Measurements from ENCODE around the gene COQ8B. TPM values are rescaled to one million over a fixed set of nuclear protein-coding genes. Genes with fewer than 3 reads are reported as not detected.
"Not testable (repeated sequence)": the region's sequence is repeated elsewhere in the genome, so short reads cannot be mapped to it uniquely, and the experiment has no call there.

Gene COQ8B
- 55.6 to 62.9 TPM (median 59.9 TPM) in 3 replicates for total RNA-seq (2021)
- percentile 62 among the genes with signal in this experiment for Bru-seq, nascent RNA
- long read RNA-seq, experiment 1, transcript COQ8B-202 (15 exons, 2,443 nt): major isoform, 15 of 124 reads
- long read RNA-seq, experiment 1, partial matches to known transcripts: 21 of 124 reads
- long read RNA-seq, experiment 1, other reads (novel, unspliced or antisense): 86 of 124 reads
- long read RNA-seq, experiment 2, transcript COQ8B-202 (15 exons, 2,443 nt): major isoform, 8 of 38 reads
- long read RNA-seq, experiment 2, partial matches to known transcripts: 21 of 38 reads
- long read RNA-seq, experiment 2, other reads (novel, unspliced or antisense): 9 of 38 reads
- long read RNA-seq, experiment 3, transcript COQ8B-202 (15 exons, 2,443 nt): major isoform, 11 of 55 reads
- long read RNA-seq, experiment 3, partial matches to known transcripts: 5 of 55 reads
- long read RNA-seq, experiment 3, other reads (novel, unspliced or antisense): 38 of 55 reads

- Mint-ChIP-seq H3K9me3 (no peaks in the 10 kb centered on the region), H3K27me3 (ENCODE audit: low read depth) (no peaks in the 10 kb centered on the region), H3K27ac (peak within 1 kb of the TSS; percentile 99), H3K36me3 (peaks cover 13% of the 10 kb centered on the region), H3K4me3 (peak within 1 kb of the TSS; percentile 98), H3K4me1 (peaks cover 33% of the 10 kb centered on the region)
- TF ChIP-seq, protein P1, sequence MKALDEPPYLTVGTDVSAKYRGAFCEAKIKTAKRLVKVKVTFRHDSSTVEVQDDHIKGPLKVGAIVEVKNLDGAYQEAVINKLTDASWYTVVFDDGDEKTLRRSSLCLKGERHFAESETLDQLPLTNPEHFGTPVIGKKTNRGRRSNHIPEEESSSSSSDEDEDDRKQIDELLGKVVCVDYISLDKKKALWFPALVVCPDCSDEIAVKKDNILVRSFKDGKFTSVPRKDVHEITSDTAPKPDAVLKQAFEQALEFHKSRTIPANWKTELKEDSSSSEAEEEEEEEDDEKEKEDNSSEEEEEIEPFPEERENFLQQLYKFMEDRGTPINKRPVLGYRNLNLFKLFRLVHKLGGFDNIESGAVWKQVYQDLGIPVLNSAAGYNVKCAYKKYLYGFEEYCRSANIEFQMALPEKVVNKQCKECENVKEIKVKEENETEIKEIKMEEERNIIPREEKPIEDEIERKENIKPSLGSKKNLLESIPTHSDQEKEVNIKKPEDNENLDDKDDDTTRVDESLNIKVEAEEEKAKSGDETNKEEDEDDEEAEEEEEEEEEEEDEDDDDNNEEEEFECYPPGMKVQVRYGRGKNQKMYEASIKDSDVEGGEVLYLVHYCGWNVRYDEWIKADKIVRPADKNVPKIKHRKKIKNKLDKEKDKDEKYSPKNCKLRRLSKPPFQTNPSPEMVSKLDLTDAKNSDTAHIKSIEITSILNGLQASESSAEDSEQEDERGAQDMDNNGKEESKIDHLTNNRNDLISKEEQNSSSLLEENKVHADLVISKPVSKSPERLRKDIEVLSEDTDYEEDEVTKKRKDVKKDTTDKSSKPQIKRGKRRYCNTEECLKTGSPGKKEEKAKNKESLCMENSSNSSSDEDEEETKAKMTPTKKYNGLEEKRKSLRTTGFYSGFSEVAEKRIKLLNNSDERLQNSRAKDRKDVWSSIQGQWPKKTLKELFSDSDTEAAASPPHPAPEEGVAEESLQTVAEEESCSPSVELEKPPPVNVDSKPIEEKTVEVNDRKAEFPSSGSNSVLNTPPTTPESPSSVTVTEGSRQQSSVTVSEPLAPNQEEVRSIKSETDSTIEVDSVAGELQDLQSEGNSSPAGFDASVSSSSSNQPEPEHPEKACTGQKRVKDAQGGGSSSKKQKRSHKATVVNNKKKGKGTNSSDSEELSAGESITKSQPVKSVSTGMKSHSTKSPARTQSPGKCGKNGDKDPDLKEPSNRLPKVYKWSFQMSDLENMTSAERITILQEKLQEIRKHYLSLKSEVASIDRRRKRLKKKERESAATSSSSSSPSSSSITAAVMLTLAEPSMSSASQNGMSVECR (CRISPR knock-in tag; IDR thresholded peaks at IDR 0.05; ENCODE audit: borderline replicate concordance): peak; percentile 55; the same call in 1 of the 2 replicates
- TF ChIP-seq E2F5 (CRISPR knock-in tag; IDR thresholded peaks at IDR 0.05) (0 out of 2 replicates have a peak, but pooled peaks have one; percentile 57), GABPB1 (CRISPR knock-in tag; IDR thresholded peaks at IDR 0.05) (peak; percentile 37; the same call in 1 of the 2 replicates), SP1 (CRISPR knock-in tag; conservative IDR thresholded peaks at IDR 0.05) (peak; percentile 96), CREM (CRISPR knock-in tag; IDR thresholded peaks at IDR 0.05) (peak; percentile 75; the same call in 1 of the 2 replicates)
- TF ChIP-seq, protein P2, sequence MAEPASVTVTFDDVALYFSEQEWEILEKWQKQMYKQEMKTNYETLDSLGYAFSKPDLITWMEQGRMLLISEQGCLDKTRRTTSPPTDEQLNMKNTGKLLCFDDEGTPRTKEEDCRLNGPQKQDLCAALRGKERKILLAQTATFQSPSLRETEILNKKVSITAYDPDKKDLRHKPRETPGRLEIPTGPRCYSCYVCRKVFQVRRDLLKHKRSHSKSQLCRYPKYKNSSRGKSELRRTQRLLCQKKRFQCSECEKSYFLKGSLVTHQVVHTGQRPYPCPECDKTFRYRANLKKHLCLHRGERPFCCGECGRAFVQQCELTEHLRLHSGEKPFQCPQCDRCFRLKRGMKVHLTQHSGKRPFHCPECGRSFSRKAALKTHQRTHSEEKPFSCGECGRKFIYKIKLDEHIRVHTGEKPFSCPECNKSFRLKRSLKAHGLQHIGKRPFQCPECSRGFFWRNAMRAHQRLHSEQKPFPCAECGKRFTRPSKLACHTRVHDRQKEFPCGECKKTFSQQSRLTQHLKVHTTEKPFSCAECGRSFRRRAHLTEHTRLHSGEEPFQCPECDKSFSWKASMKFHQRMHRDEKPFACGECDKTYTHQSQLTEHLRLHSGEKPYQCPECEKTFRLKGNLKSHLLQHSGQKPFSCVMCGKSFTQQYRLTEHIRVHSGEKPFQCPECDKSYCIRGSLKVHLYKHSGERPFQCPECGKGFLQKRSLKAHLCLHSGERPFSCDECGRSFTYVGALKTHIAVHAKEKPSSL (CRISPR knock-in tag; conservative IDR thresholded peaks at IDR 0.05): no peak
- TF ChIP-seq, protein P3, sequence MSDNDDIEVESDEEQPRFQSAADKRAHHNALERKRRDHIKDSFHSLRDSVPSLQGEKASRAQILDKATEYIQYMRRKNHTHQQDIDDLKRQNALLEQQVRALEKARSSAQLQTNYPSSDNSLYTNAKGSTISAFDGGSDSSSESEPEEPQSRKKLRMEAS (CRISPR knock-in tag; IDR thresholded peaks at IDR 0.05): no peak
- ChIA-PET POLR2A (interaction anchor here (0.6 to 2.2 kb wide), 14 partner anchors 11 to 251 kb away, joined by 3 to 18 read pairs (median 4); partner anchors contain the start of genes ACTMAP, BLVRB, EGLN2 and NUMBL), CTCF (interaction anchor here (0.6 to 2.2 kb wide), 14 partner anchors 14 to 731 kb away, joined by 3 to 16 read pairs (median 6); partner anchors contain the start of genes ACTMAP, EGLN2, NUMBL and RAB4B)
- DNase-seq (ENCODE audit: low spot score) (peak; percentile 100), ATAC-seq (peak; percentile 55)
Observed at GRCh38 chr19:40716482-40717324, at the start of gene COQ8B, which contains the start of gene ITPKC. TSS of gene COQ8B (minus strand) at chr19:40716886. CDS start at chr19:40714632, 2,254 bp downstream. TSS of gene ITPKC (plus strand) at chr19:40717112. CDS start at chr19:40717136, 24 bp downstream.

DNA sequence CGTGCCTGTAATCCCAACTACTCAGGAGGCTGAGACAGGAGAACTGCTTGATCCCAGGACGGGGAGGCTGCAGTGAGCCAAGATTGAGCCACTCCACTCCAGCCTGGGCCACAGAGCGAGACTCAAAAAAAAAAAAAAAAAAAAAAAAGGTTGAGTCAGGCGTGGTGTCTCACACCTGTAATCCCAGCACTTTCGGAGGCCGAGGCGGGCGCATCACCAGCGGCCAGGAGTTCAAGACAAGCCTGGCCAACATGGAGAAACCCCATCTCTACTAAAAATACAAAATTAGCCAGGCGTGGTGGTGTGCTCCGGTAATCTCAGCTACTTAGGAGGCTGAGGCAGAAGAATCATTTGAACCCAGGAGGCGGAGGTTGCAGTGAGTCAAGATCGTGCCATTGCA, 49.7 kb upstream of the COQ8B start:
- ATAC-seq; DNase-seq (ENCODE audit: low spot score); H3K9me3 Mint-ChIP-seq; H3K27me3 Mint-ChIP-seq (ENCODE audit: low read depth); H3K4me1 Mint-ChIP-seq; H3K4me3 Mint-ChIP-seq; H3K27ac Mint-ChIP-seq: not testable (repeated sequence)
- ChIA-PET POLR2A (interaction anchor here (0.7 to 0.8 kb wide), 2 partner anchors 64 to 424 kb away, joined by 3 read pairs; no protein-coding TSS in a partner anchor), CTCF (interaction anchor here (1.6 kb wide), 1 partner anchor 40 kb away, joined by 5 read pairs; no protein-coding TSS in a partner anchor)
- H3K36me3 Mint-ChIP-seq: peaks cover 52% of the 10 kb centered on the region

GRCh38 chr19:40763963-40764362, 47.3 kb upstream of the COQ8B start:
- CTCF ChIA-PET: no interaction called here
- Mint-ChIP-seq H3K36me3 (peaks cover 65% of the 10 kb centered on the region), H3K9me3 (no peaks in the 10 kb centered on the region), H3K27me3 (ENCODE audit: low read depth) (no peaks in the 10 kb centered on the region), H3K4me3 (no peak overlapping the region), H3K27ac (no peak overlapping the region), H3K4me1 (no peaks in the 10 kb centered on the region)
- DNase-seq (ENCODE audit: low spot score) (no peak), ATAC-seq (no peak)
- TF ChIP-seq HMGA2 (CRISPR knock-in tag; IDR thresholded peaks at IDR 0.05): no peak
- TF ChIP-seq USF2 (CRISPR knock-in tag; IDR thresholded peaks at IDR 0.05): no peak
- TF ChIP-seq GABPB1 (CRISPR knock-in tag; IDR thresholded peaks at IDR 0.05): no peak
- TF ChIP-seq, protein P4, sequence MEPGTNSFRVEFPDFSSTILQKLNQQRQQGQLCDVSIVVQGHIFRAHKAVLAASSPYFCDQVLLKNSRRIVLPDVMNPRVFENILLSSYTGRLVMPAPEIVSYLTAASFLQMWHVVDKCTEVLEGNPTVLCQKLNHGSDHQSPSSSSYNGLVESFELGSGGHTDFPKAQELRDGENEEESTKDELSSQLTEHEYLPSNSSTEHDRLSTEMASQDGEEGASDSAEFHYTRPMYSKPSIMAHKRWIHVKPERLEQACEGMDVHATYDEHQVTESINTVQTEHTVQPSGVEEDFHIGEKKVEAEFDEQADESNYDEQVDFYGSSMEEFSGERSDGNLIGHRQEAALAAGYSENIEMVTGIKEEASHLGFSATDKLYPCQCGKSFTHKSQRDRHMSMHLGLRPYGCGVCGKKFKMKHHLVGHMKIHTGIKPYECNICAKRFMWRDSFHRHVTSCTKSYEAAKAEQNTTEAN (CRISPR knock-in tag; IDR thresholded peaks at IDR 0.05): no peak
- POLR2A ChIA-PET: no interaction called here

All from WTC11 (cell line).